Glomerular visceral epithelial cell (primary cell): ENCODE measurements around the gene UBTFL1.
"Not testable (repeated sequence)": the region's sequence is repeated elsewhere in the genome, so short reads cannot be mapped to it uniquely, and the experiment has no call there.

Source experiments
- DNase-seq: peaks from one replicate; pipeline ENCODE4 v3.0.0-alpha.2; 2016; ENCODE audit errors: extremely low spot score

UBTFL1 gene, protein sequence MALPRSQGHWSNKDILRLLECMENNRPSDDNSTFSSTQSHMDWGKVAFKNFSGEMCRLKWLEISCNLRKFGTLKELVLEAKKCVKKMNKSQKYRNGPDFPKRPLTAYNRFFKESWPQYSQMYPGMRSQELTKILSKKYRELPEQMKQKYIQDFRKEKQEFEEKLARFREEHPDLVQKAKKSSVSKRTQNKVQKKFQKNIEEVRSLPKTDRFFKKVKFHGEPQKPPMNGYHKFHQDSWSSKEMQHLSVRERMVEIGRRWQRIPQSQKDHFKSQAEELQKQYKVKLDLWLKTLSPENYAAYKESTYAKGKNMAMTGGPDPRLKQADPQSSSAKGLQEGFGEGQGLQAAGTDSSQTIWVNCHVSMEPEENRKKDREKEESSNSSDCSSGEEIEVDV

DNA sequence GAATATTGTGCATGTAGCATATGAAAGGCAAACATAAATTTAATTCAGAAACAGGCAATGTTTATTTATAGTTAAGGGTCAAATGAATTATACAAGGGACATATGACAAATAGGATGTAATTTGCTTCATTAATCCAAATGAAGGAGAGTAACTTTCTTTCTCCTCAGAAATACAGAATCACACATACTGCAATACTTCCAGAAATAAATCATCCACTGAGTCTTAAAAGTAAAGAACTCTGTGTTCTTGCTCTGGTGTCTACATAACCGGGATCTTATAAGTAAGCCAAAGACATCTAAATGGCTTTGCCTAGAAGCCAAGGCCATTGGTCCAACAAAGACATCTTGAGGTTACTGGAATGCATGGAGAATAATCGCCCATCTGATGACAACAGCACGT, at the start of gene UBTFL1:
TSS of gene UBTFL1 (plus strand) at position 301 of the 400 bp plus-strand sequence. CDS start at position 301, 0 bp downstream.
- DNase-seq, result not testable (repeated sequence)

DNA sequence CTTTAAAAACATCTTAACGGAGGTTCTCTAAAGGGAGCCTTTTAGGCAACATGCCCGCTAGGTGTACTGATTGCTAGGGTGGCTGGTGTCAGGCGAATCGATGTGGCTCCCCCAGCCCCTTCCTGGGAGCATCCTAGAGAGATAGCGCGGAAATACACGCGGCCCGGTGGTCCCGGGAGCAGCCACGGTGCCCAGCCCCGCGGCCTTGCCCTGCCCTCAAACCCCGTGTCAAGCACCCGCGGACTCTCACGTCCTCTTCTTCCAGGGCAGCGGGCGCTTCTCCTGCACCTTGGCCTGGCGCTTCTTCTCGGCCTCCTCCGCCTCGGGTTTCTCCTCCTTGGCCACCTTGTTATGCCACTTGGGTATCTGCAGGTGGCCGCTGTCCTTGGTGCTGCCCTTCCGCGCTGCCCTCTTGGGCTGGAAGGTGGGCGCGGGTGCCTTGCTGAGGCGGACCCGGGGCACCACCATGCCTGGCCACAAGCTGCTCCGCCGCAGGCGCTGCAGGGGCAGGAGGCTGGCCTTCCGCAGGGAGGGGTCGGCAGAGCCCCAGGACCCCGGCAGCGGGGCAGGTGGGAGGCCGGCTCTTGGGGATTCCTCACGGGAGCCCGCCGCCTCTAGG, 34.0 kb upstream of the UBTFL1 start:
- DNase-seq, result not testable (repeated sequence)

DNA sequence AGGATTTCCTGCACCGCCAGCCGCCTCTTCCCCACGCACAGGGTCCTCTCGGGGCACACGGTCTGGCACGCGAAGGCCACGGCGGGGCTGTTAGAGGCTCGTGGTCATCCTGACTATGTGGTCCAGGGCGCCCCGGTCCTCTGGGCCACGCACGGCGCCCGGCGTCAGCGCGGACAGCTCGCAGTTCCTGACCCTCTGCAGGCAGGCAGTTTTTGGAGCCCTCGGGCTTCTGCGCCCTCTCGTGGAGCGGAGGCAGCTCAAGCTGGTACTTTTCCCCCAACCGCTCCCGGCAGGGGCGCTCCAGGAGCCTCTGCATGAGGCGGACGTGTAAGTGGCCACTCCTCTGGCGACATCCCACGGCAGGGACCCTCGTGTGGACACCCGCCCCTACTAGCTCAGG, 33.4 kb upstream of the UBTFL1 start:
- DNase-seq, result not testable (repeated sequence)

DNA sequence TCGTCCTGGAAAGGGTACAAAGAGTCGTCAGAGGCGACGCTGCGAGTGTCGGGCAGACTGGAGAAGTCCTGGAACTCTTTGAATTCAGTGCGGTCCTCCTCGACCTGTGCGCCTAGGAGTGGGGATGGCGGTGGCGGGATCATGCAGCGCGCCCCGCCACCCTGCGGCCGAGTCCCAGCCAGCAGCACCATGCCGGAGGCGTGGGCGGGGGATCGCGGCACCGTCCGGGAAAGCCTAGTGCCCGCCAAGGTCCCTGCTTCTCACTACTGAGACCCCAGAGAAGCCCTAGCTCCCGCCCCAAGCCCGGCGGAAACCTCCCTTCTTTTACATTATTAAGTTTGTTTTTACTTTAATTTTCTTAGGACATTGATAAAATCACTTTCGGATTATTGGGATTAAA, 32.2 kb upstream of the UBTFL1 start:
- not testable (repeated sequence) for DNase-seq

DNA sequence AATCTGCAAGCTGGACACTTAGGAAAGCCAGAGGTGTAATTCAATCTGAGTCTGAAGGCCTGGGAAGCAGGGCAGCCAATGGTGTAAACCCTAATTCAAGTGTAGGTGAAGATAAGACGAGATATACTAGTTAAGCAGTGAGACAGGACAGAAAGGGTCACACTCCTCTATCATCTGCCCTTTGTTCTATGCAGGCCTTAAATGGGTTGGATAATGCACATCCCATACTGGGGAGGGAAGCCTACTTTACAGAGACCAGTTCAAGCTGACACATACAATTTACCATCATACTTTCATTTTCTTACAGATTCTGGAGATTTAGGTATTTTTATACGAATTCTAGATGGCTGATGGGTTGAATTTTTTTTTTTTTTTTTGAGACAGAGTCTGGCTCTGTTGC, 3.0 kb downstream of the UBTFL1 start:
- not testable (repeated sequence) for DNase-seq

DNA sequence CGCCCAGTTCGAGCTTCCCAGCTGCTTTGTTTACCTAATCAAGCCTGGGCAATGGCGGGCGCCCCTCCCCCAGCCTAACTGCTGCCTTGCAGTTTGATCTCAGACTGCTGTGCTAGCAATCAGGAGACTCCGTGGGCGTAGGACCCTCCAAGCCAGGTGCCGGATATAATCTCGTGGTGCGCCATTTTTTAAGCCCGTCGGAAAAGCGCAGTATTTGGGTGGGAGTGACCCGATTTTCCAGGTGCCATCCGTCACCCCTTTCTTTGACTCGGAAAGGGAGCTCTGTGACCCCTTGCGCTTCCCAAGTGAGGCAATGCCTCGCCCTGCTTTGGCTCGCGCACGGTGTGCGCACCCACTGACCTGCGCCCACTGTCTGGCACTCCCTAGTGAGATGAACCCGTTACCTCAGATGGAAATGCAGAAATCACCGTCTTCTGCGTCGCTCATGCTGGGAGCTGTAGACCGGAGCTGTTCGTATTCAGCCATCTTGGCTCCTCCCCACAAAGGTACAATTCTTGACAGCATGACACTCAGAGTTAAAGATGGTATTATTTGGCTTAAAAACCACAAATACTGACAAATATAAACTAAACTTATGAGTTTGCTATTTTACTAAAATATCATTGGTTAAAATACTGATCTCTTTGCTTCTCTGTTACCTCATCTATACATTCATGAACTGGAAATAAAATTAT, 9.6 kb downstream of the UBTFL1 start:
- not testable (repeated sequence) for DNase-seq

DNA sequence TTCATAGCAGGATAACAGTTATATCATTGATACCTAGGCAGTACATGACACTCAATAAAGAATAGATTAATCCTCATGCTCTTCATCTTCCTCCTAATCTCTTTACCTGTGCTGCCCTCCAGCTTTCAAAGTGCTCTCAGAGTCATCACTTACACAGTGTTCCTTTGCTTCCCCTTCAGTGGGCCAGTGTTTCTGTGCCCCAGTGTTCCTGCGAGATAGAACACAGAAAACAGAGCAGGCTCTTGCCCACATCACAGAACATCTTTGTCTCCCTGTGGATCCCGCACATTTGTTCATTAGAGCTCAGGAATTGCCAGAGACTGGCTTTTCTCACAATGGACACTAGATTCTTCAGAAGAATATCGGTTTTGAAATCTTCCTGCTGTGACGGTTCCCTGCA, 12.5 kb downstream of the UBTFL1 start:
- not testable (repeated sequence) for DNase-seq

DNA sequence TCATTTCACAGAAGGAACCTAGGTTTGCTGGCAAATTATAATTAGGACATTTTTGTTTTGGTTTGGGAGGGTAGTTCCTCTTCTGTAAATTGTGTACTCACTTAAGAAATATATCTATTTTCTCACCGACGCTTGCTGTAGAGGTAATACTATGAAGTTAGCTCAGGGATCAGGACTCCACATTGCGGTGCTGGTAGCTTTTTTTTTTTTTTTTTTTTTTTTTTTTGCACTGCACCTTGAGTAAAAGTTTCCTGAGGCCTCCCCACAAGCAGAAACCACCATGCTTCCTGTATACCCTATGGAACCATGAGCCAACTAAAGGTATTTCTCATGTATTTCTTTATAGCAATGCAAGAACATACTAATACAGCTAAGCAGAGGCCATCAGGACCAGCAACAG, 14.7 kb downstream of the UBTFL1 start:
- no peak for DNase-seq

DNA sequence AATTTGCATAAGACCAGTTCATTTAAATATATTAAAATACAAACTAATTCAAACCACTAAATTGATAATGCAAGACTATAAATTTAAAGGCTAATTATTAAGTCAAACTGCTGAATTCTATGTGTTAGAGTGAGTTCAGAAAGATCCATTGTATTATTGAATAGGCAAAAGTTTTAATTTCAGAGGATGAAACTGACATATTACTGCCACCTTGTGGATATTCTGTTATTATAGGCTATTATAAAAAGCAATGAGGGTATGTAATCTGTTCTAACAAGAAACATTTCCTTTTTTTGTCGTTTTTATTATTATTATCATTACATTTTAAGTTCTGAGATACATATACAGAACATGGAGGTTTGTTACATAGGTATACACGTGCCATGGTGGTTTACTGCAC, 27.8 kb downstream of the UBTFL1 start:
- no peak for DNase-seq

DNA sequence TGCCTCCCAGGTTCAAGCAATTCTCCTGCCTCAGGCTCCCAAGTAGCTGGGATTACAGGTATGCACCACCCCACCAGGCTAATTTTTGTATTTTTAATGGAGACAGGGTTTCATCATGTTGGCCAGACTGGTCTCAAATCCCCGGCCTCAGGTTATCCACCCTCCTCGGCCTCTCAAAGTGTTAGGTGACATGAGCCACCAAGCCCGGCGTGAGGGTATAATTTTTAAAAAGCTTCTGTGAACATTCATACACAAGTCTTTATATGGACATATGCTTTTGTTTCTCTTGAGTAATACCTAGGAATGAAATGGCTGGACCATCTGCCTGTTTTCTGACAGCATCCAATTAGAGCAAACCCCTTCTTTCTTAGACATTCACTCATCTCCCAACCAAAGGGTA, 34.4 kb downstream of the UBTFL1 start:
- no peak for DNase-seq

DNA sequence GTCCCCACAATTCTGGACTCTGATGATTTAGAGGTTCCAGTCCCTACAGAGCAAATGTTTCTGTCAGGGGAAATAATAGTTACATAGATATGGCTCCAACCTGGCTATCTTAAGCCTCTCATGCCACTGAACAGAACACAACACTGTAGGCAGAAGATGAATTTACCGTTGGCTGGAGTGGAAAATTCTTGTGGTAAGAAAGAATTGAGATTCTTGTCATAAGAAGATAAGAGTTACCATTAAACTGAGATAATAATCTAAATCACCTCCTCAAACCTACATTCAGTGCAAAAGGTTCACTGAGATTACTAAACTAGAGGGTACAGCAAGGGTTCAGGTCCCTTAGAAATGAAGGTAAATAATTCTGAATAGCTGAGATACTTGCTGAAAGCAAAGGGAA, 38.6 kb downstream of the UBTFL1 start:
- DNase-seq, result no peak

DNA sequence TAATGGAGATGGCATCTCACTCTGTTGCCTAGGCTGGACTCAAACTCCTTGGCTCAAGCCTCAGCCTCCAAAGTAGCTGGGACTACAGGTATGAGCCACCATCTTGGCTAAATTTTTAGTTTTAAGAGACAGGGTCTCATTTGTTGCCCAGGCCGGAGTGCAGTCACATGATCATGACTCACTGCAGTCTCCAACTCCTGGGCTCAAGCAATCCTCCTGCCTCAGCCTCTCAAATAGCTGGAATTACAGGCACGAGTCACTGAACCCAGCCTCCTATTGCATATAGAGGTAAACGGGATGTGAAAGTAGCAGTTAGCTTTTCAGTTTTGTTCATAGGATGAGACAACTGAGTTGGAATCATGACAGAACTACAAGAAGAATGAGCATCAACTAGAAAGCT, 39.2 kb downstream of the UBTFL1 start:
- no peak for DNase-seq

DNA sequence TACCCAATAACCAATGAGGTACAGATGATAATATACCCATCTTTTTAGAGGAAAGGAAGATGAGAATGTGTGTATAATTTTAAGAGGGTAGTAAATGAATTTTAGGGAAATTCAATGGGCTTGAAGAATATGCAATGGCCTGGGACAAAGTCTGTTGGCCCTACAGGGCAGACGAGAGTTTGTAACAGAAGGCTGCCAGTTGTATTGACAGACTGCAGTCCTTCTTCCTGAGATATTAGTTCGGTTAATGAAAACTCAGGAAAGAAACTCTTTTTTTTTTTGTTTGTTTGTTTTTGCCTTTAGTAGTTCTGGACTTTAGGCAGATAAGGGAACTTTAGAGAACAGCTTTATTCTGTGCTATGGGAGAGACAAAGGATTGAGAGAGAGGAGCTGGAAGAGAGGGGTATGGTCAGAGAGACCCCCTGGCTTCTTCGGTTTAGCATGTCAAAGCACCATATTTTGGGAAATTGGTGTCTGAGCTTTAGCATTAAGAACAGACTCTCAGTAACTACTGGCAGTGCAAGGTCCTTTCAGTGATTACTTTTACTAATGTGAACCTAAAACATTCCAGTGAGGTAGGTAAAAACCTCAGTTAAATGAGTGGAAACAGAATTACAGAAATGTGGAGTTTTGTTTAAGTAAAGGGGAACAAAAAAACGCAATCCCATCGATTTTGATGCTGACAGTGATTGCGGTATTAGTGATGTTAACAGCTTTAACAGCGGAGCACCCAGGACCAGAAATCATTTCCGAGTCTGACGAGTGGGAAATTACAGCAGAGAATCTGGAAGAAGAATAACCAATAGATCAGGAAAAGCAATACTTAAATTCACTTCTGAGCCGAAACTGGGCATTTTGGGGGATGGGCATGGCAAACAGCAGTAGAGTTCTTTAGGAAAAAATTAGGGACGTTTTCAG, 48.1 kb downstream of the UBTFL1 start:
- DNase-seq, result no peak

DNA sequence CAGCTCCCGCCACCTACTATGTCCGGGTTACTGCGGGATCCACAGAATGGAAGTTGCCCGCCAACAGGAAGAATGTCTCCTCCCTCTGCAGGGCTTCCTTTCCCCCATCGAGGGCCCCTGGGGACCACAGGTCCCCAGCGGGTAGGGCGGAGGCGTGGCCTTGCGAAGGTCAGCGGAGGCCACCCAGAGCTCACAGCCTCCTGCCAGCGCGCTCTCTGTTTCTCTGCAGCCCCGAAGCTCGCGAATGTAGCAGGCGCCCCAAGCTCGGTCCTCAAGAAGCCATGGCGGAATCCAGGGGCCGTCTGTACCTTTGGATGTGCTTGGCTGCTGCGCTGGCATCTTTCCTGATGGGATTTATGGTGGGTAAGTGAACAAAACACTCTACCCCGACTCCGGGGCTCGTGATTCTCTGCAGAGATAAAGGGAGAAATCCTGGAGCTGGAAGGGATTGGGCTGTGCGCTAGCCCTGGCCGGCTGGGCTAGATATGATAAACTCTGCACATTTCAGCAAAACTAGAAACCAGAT, 48.8 kb downstream of the UBTFL1 start, which contains the start of gene NAALAD2:
TSS of gene NAALAD2 (plus strand) at position 186 of the 526 bp plus-strand sequence. CDS start at position 282, 96 bp downstream.
- peak; percentile 6 for DNase-seq

DNA sequence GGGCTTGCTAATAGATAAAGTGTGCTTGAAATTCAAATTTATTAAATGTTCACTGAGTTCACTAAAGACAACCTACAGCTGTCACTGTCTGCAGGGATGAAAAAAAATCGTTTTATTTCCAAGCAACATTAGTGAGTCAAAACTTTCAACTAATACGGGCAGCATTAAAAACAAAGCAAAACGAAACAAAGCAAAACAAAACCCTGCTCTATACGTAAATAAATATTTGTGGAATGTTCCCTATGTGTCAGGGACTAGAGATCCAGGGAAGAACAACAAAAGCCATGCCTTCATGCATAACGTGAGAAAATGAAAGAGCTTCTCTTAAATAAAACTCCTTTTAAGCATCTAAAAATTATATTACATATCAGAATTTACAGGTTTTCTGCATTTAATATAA, 49.3 kb downstream of the UBTFL1 start:
- DNase-seq, result no peak
